ENCODE results near the gene PRKN. TPM values are rescaled to one million over a fixed set of nuclear protein-coding genes. Genes with fewer than 3 reads are reported as not detected.

PRKN gene
- total RNA-seq, 1 donor from 2014 or later: 4.9 TPM

GRCh38 chr6:162026031-162026430, 701.5 kb downstream of the PRKN start:
- no peaks in the 10 kb centered on the region for H3K36me3 ChIP-seq
- DNase-seq (ENCODE audit: extremely low spot score in 2 of 2): no peak
- no peak for TF ChIP-seq CTCF (IDR thresholded peaks at IDR 0.05)
- TF ChIP-seq POLR2A (IDR thresholded peaks at IDR 0.05): no peak
- no peak for TF ChIP-seq POLR2AphosphoS5 (IDR thresholded peaks at IDR 0.05; ENCODE audit: insufficient read depth in 1 of 2, low read depth in 1 of 2)
- H3K4me1 ChIP-seq: no peaks in the 10 kb centered on the region
- no peak overlapping the region for H3K4me3 ChIP-seq
- intact Hi-C loops (cut with DNase I): no loop called here
- no peaks in the 10 kb centered on the region for H3K27me3 ChIP-seq
- H3K27ac ChIP-seq: no peak overlapping the region
- no peaks in the 10 kb centered on the region for H3K9me3 ChIP-seq

DNA sequence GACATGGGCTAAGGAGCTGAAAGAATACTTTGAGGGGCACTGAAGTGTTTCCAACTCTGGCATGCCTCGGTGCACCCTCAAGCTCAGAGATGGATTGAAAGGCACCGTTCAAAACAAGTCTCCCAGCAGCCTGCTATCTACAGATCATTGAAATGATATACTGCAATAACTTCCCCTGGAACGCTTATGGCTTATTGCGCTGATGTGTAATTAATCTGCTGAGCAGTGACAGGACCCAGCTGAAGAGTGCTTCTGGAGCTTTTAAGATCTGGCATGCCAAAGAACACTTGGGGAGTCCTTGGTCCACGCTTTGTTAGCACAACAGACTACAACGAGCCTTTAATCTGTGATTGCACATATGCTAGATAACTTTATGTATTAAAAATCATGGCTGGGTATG, 708.2 kb downstream of the PRKN start:
- DNase-seq (ENCODE audit: extremely low spot score in 2 of 2): no peak
- Histone ChIP-seq H3K9me3 (no peaks in the 10 kb centered on the region), H3K4me3 (no peak overlapping the region), H3K36me3 (no peaks in the 10 kb centered on the region), H3K27ac (no peak overlapping the region), H3K4me1 (no peaks in the 10 kb centered on the region), H3K27me3 (no peaks in the 10 kb centered on the region)
- intact Hi-C loops (cut with DNase I): no loop called here
- TF ChIP-seq POLR2A (IDR thresholded peaks at IDR 0.05) (no peak), POLR2AphosphoS5 (IDR thresholded peaks at IDR 0.05; ENCODE audit: insufficient read depth in 1 of 2, low read depth in 1 of 2) (no peak), CTCF (IDR thresholded peaks at IDR 0.05) (no peak)

GRCh38 chr6:162017536-162017935, 710.0 kb downstream of the PRKN start:
- Histone ChIP-seq H3K27ac (no peak overlapping the region), H3K9me3 (no peaks in the 10 kb centered on the region), H3K36me3 (no peaks in the 10 kb centered on the region), H3K27me3 (no peaks in the 10 kb centered on the region), H3K4me3 (no peak overlapping the region), H3K4me1 (no peaks in the 10 kb centered on the region)
- intact Hi-C loops (cut with DNase I): no loop called here
- no peak for DNase-seq (ENCODE audit: extremely low spot score in 2 of 2)
- TF ChIP-seq POLR2A (IDR thresholded peaks at IDR 0.05): no peak
- TF ChIP-seq CTCF (IDR thresholded peaks at IDR 0.05): no peak
- TF ChIP-seq POLR2AphosphoS5 (IDR thresholded peaks at IDR 0.05; ENCODE audit: insufficient read depth in 1 of 2, low read depth in 1 of 2): no peak

DNA sequence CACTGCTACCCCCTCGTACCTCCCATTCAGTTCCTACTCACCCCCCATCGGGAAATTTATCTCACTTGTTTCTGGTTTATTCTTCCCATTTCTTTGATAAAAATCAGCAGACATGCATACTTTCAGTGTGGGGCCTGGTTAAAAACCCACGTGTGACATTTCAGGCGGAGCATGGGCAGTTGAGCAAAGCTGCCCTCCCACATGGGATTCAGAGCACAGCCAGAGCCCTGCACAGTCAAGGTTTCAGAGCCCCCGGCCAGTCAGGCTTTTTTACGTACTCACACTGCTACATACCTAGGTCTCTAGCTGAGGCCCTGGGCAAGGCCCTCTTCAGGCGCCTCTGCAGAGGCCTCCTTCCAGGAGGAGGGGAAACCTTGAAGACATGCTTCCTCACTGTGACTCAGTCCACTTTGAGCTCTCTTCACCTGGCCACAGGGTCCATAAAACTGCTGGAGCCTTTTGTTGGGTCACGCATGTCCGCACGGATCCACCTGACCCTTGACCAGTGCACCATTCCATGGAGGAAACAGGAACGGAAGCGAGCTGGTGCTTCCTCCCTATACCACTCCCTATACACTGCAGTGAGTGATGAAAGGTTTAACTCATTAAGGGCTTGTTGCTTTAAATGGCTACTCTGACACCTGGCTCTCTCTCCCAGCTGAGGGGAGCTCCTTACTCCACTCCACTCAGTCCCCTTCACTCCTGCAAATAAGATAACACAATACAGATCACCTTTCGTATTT, 713.3 kb downstream of the PRKN start:
- intact Hi-C loops (cut with DNase I): no loop called here
- no peaks in the 10 kb centered on the region for H3K27me3 ChIP-seq
- H3K4me1 ChIP-seq: no peaks in the 10 kb centered on the region
- no peak for DNase-seq (ENCODE audit: extremely low spot score in 2 of 2)
- no peak for TF ChIP-seq POLR2A (IDR thresholded peaks at IDR 0.05)
- H3K9me3 ChIP-seq: no peaks in the 10 kb centered on the region
- no peaks in the 10 kb centered on the region for H3K36me3 ChIP-seq
- H3K4me3 ChIP-seq: no peak overlapping the region
- no peak overlapping the region for H3K27ac ChIP-seq

GRCh38 chr6:162005372-162005771, 722.2 kb downstream of the PRKN start:
- Histone ChIP-seq H3K4me3 (no peak overlapping the region), H3K27me3 (no peaks in the 10 kb centered on the region), H3K4me1 (no peaks in the 10 kb centered on the region), H3K36me3 (no peaks in the 10 kb centered on the region), H3K9me3 (no peaks in the 10 kb centered on the region), H3K27ac (no peak overlapping the region)
- DNase-seq (ENCODE audit: extremely low spot score in 2 of 2): no peak
- TF ChIP-seq CTCF (IDR thresholded peaks at IDR 0.05) (no peak), POLR2A (IDR thresholded peaks at IDR 0.05) (no peak), POLR2AphosphoS5 (IDR thresholded peaks at IDR 0.05; ENCODE audit: insufficient read depth in 1 of 2, low read depth in 1 of 2) (no peak)
- intact Hi-C loops (cut with DNase I): no loop called here
